ENCODE measurements around the gene TSHZ2. TPM values are rescaled to one million over a fixed set of nuclear protein-coding genes. Genes with fewer than 3 reads are reported as not detected.

The TSHZ2 gene
- total RNA-seq, 1 experiment from 2014 or later, result 0.20 TPM

DNA sequence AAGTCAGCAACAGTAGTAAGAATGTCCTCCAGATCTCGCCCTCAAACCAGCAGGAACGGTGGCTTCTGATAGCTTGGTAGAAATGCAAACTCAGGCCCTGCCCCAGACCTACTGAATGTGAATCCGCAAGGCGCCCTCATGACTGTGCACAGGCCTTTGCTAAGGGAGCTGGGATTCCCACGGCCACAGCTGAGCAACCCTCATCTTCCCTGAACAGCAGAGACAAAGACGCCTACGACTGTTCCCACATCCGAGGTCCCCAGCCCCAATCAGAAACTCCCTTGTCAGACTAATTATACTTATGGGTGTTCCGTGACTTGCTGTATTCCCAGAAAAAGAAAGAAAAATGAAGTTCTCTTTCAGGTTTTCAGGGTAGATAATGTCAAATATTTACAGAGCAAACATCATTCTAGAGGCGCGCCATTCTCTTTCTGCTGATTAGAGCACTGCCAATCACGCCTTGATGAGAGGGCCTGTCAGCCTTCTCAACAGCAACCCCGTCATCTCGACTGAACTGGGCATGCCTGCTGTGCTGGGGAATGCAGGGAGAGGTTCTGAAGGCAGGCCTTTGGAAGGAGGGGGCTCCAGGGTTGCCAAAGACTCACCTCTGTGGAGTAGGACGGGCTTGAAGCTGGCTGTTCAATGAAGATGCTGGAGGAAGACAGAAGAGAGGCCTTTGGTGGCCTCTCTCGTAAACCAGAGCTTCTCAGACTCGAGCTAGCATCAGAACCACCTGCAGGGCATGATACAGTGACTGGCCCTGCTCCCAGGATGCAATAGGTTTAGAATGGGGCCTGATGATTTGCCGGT is 541.5 kb downstream of the TSHZ2 start (continued):
- TF ChIP-seq, protein P1, sequence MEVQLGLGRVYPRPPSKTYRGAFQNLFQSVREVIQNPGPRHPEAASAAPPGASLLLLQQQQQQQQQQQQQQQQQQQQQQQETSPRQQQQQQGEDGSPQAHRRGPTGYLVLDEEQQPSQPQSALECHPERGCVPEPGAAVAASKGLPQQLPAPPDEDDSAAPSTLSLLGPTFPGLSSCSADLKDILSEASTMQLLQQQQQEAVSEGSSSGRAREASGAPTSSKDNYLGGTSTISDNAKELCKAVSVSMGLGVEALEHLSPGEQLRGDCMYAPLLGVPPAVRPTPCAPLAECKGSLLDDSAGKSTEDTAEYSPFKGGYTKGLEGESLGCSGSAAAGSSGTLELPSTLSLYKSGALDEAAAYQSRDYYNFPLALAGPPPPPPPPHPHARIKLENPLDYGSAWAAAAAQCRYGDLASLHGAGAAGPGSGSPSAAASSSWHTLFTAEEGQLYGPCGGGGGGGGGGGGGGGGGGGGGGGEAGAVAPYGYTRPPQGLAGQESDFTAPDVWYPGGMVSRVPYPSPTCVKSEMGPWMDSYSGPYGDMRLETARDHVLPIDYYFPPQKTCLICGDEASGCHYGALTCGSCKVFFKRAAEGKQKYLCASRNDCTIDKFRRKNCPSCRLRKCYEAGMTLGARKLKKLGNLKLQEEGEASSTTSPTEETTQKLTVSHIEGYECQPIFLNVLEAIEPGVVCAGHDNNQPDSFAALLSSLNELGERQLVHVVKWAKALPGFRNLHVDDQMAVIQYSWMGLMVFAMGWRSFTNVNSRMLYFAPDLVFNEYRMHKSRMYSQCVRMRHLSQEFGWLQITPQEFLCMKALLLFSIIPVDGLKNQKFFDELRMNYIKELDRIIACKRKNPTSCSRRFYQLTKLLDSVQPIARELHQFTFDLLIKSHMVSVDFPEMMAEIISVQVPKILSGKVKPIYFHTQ (CRISPR knock-in tag; IDR thresholded peaks at IDR 0.05), result no peak
- TF ChIP-seq, protein P2, sequence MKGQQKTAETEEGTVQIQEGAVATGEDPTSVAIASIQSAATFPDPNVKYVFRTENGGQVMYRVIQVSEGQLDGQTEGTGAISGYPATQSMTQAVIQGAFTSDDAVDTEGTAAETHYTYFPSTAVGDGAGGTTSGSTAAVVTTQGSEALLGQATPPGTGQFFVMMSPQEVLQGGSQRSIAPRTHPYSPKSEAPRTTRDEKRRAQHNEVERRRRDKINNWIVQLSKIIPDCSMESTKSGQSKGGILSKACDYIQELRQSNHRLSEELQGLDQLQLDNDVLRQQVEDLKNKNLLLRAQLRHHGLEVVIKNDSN (CRISPR knock-in tag; IDR thresholded peaks at IDR 0.05), result no peak
- TF ChIP-seq, protein P3, sequence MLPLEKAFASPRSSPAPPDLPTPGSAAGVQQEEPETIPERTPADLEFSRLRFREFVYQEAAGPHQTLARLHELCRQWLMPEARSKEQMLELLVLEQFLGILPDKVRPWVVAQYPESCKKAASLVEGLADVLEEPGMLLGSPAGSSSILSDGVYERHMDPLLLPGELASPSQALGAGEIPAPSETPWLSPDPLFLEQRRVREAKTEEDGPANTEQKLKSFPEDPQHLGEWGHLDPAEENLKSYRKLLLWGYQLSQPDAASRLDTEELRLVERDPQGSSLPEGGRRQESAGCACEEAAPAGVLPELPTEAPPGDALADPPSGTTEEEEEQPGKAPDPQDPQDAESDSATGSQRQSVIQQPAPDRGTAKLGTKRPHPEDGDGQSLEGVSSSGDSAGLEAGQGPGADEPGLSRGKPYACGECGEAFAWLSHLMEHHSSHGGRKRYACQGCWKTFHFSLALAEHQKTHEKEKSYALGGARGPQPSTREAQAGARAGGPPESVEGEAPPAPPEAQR (CRISPR knock-in tag; IDR thresholded peaks at IDR 0.05), result no peak
- TF ChIP-seq, protein P4, sequence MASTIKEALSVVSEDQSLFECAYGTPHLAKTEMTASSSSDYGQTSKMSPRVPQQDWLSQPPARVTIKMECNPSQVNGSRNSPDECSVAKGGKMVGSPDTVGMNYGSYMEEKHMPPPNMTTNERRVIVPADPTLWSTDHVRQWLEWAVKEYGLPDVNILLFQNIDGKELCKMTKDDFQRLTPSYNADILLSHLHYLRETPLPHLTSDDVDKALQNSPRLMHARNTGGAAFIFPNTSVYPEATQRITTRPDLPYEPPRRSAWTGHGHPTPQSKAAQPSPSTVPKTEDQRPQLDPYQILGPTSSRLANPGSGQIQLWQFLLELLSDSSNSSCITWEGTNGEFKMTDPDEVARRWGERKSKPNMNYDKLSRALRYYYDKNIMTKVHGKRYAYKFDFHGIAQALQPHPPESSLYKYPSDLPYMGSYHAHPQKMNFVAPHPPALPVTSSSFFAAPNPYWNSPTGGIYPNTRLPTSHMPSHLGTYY (CRISPR knock-in tag; IDR thresholded peaks at IDR 0.05), result no peak
- TF ChIP-seq ZNF121 (CRISPR knock-in tag; IDR thresholded peaks at IDR 0.05), result no peak
- TF ChIP-seq, protein P5, sequence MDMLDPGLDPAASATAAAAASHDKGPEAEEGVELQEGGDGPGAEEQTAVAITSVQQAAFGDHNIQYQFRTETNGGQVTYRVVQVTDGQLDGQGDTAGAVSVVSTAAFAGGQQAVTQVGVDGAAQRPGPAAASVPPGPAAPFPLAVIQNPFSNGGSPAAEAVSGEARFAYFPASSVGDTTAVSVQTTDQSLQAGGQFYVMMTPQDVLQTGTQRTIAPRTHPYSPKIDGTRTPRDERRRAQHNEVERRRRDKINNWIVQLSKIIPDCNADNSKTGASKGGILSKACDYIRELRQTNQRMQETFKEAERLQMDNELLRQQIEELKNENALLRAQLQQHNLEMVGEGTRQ (CRISPR knock-in tag; IDR thresholded peaks at IDR 0.05), result no peak

DNA sequence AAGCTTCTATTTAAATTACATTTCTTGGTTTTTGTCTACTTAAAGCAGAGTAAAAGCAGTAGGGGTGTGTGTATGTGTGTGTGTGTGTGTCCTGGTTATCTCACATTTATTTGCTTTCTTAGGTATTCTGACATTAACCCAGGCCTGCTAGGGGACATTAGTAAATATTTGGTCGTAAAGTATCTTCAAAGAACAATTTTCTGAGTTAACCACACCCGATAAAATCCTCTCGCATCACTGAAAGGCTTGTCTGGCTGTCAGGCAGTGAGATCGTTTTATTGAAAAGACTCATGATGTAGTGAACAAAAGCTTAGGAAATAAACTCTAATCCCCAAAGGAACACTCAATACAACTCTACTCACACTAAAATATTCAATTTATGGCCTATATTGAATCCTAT is 543.6 kb downstream of the TSHZ2 start:
- ATAC-seq (no peak), DNase-seq (ENCODE audit: low spot score) (no peak)
- no peaks in the 10 kb centered on the region for H3K27me3 Mint-ChIP-seq (ENCODE audit: low read depth)
- H3K27ac Mint-ChIP-seq, result no peak overlapping the region
- H3K36me3 Mint-ChIP-seq, result no peaks in the 10 kb centered on the region
- ChIA-PET POLR2A (no interaction called here), CTCF (no interaction called here)
- H3K9me3 Mint-ChIP-seq, result no peaks in the 10 kb centered on the region
- no peaks in the 10 kb centered on the region for H3K4me1 Mint-ChIP-seq
- no peak overlapping the region for H3K4me3 Mint-ChIP-seq
- TF ChIP-seq, protein P6, sequence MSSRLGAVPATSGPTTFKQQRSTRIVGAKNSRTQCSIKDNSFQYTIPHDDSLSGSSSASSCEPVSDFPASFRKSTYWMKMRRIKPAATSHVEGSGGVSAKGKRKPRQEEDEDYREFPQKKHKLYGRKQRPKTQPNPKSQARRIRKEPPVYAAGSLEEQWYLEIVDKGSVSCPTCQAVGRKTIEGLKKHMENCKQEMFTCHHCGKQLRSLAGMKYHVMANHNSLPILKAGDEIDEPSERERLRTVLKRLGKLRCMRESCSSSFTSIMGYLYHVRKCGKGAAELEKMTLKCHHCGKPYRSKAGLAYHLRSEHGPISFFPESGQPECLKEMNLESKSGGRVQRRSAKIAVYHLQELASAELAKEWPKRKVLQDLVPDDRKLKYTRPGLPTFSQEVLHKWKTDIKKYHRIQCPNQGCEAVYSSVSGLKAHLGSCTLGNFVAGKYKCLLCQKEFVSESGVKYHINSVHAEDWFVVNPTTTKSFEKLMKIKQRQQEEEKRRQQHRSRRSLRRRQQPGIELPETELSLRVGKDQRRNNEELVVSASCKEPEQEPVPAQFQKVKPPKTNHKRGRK (CRISPR knock-in tag; IDR thresholded peaks at IDR 0.05; ENCODE audit: borderline replicate concordance), result no peak
- TF ChIP-seq, protein P7, sequence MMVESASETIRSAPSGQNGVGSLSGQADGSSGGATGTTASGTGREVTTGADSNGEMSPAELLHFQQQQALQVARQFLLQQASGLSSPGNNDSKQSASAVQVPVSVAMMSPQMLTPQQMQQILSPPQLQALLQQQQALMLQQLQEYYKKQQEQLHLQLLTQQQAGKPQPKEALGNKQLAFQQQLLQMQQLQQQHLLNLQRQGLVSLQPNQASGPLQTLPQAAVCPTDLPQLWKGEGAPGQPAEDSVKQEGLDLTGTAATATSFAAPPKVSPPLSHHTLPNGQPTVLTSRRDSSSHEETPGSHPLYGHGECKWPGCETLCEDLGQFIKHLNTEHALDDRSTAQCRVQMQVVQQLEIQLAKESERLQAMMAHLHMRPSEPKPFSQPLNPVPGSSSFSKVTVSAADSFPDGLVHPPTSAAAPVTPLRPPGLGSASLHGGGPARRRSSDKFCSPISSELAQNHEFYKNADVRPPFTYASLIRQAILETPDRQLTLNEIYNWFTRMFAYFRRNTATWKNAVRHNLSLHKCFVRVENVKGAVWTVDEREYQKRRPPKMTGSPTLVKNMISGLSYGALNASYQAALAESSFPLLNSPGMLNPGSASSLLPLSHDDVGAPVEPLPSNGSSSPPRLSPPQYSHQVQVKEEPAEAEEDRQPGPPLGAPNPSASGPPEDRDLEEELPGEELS (CRISPR knock-in tag; IDR thresholded peaks at IDR 0.05), result no peak
- TF ChIP-seq, protein P8, sequence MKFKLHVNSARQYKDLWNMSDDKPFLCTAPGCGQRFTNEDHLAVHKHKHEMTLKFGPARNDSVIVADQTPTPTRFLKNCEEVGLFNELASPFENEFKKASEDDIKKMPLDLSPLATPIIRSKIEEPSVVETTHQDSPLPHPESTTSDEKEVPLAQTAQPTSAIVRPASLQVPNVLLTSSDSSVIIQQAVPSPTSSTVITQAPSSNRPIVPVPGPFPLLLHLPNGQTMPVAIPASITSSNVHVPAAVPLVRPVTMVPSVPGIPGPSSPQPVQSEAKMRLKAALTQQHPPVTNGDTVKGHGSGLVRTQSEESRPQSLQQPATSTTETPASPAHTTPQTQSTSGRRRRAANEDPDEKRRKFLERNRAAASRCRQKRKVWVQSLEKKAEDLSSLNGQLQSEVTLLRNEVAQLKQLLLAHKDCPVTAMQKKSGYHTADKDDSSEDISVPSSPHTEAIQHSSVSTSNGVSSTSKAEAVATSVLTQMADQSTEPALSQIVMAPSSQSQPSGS (CRISPR knock-in tag; IDR thresholded peaks at IDR 0.05; ENCODE audit: borderline replicate concordance, low read depth), result no peak
- TF ChIP-seq NFE2L1 (CRISPR knock-in tag; IDR thresholded peaks at IDR 0.05), result no peak
- TF ChIP-seq, protein P9, sequence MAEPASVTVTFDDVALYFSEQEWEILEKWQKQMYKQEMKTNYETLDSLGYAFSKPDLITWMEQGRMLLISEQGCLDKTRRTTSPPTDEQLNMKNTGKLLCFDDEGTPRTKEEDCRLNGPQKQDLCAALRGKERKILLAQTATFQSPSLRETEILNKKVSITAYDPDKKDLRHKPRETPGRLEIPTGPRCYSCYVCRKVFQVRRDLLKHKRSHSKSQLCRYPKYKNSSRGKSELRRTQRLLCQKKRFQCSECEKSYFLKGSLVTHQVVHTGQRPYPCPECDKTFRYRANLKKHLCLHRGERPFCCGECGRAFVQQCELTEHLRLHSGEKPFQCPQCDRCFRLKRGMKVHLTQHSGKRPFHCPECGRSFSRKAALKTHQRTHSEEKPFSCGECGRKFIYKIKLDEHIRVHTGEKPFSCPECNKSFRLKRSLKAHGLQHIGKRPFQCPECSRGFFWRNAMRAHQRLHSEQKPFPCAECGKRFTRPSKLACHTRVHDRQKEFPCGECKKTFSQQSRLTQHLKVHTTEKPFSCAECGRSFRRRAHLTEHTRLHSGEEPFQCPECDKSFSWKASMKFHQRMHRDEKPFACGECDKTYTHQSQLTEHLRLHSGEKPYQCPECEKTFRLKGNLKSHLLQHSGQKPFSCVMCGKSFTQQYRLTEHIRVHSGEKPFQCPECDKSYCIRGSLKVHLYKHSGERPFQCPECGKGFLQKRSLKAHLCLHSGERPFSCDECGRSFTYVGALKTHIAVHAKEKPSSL (CRISPR knock-in tag; conservative IDR thresholded peaks at IDR 0.05), result no peak
- TF ChIP-seq, protein P10, sequence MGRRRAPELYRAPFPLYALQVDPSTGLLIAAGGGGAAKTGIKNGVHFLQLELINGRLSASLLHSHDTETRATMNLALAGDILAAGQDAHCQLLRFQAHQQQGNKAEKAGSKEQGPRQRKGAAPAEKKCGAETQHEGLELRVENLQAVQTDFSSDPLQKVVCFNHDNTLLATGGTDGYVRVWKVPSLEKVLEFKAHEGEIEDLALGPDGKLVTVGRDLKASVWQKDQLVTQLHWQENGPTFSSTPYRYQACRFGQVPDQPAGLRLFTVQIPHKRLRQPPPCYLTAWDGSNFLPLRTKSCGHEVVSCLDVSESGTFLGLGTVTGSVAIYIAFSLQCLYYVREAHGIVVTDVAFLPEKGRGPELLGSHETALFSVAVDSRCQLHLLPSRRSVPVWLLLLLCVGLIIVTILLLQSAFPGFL (CRISPR knock-in tag; IDR thresholded peaks at IDR 0.05; ENCODE audit: borderline replicate concordance), result no peak
- no peak for TF ChIP-seq SOX15 (CRISPR knock-in tag; IDR thresholded peaks at IDR 0.05)
- TF ChIP-seq, protein P11, sequence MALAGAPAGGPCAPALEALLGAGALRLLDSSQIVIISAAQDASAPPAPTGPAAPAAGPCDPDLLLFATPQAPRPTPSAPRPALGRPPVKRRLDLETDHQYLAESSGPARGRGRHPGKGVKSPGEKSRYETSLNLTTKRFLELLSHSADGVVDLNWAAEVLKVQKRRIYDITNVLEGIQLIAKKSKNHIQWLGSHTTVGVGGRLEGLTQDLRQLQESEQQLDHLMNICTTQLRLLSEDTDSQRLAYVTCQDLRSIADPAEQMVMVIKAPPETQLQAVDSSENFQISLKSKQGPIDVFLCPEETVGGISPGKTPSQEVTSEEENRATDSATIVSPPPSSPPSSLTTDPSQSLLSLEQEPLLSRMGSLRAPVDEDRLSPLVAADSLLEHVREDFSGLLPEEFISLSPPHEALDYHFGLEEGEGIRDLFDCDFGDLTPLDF (CRISPR knock-in tag; IDR thresholded peaks at IDR 0.05), result no peak
- no peak for TF ChIP-seq SMAD3 (CRISPR knock-in tag; IDR thresholded peaks at IDR 0.05; ENCODE audit: borderline replicate concordance)
- TF ChIP-seq GTF2I (CRISPR knock-in tag; conservative IDR thresholded peaks at IDR 0.05), result no peak

Measured in WTC11 (cell line).